ENCODE data around the gene SLC4A8. TPM values are rescaled to one million over a fixed set of nuclear protein-coding genes. Genes with fewer than 3 reads are reported as not detected.

SLC4A8 gene
- total and polyA plus RNA-seq, 9 of the 15 experiments (the other 6 are each of a cell fraction or from before 2014, with no cell fraction given): 0.04 to 1.5 (median 0.12) TPM; not detected in 2

DNA sequence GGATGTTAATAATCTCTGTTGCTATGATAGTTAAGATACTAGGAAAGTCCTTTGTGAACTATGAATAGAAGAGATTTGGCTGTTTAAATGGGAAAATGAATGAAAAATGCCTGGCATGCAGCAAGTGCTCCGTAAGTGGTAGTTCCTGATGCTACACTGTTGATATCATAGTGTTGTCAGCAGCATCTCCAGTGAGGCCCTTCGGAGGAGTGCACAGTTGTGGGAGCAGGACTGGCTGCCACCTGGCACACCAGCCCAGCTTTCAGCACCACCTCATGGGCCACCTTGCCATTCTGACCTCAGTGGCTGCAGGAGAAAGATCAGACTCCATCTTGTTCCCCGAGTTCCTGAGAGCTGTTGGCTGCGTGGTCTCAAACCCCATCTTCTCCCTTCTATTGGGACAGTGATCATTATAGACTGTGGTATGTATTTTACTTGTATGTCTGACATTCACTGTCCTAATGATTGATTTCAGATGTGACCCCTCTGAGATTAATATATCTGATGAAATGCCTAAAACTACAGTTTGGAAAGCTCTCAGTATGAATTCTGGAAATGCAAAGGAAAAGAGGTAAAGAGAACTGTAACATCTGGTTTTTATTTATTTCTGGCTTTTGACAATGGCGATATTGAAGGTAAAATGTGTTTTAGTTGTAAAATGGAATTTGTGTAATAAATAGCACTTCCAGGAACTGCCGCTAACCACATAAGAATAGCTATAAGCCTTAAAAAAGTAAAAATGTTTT is 80.9 kb downstream of the SLC4A8 start:
- Histone ChIP-seq H2AFZ (ENCODE audit: low read depth, low read length) (no peak overlapping the region), H3K27ac (ENCODE audit: extremely low read depth, low read depth, low read length) (no peak overlapping the region), H3K79me2 (ENCODE audit: control insufficient read depth, insufficient read depth, low read length) (no peaks in the 10 kb centered on the region), H4K20me1 (replicated peaks; ENCODE audit: control insufficient read depth, insufficient read depth, low read length) (0 out of 2 replicates have a peak, but pooled peaks cover 4% of the 10 kb centered on the region), H3K9me3 (replicated peaks; ENCODE audit: control insufficient read depth, insufficient read depth, low read depth, low read length) (no peaks in the 10 kb centered on the region), H3K4me3 (no peak overlapping the region), H3K4me2 (ENCODE audit: insufficient read depth, low read length) (no peak overlapping the region), H3K9me1 (ENCODE audit: control insufficient read depth, insufficient read depth, low read length) (no peaks in the 10 kb centered on the region), H3K9ac (ENCODE audit: insufficient read depth in 1 of 2, low read depth in 2 of 2, low read length in 2 of 2) (no peak overlapping the region), H3K27me3 (ENCODE audit: control insufficient read depth in 2 of 2, insufficient read depth in 2 of 2, low read length in 2 of 2) (peaks cover 13 to 25% of the 10 kb centered on the region in 2 experiments; a peak in 3 of 5 replicates), H3K4me1 (replicated peaks in 1 of 2; ENCODE audit: control insufficient read depth in 2 of 2, insufficient read depth in 2 of 2, low read length in 2 of 2) (no peaks in the 10 kb centered on the region), H3K36me3 (ENCODE audit: control insufficient read depth, insufficient read depth, low read length) (no peaks in the 10 kb centered on the region)
- FAIRE-seq (no peak), ATAC-seq (no peak), DNase-seq (ENCODE audit: extremely low read depth in 1 of 4, low spot score in 3 of 4) (no peak)
- no TSS peak for BruUV-seq (replicated peaks)
- no peak for TF ChIP-seq FOXA3 (CRISPR knock-in tag; conservative IDR thresholded peaks at IDR 0.05 in 1 of 2, IDR thresholded peaks at IDR 0.05 in 1 of 2)
- TF ChIP-seq MED1 (CRISPR knock-in tag; IDR thresholded peaks at IDR 0.05; ENCODE audit: borderline replicate concordance): no peak
- no peak for TF ChIP-seq BHLHE40 (IDR thresholded peaks at IDR 0.05; ENCODE audit: low read length)
- no peak for TF ChIP-seq PTRF (tag; IDR thresholded peaks at IDR 0.05)
- no peak for TF ChIP-seq ZNF668 (CRISPR knock-in tag; IDR thresholded peaks at IDR 0.05)
- TF ChIP-seq ZNF583 (CRISPR knock-in tag; IDR thresholded peaks at IDR 0.05): no peak
- TF ChIP-seq RNF219 (CRISPR knock-in tag; IDR thresholded peaks at IDR 0.05): no peak
- no peak for TF ChIP-seq ZNF584 (CRISPR knock-in tag; IDR thresholded peaks at IDR 0.05; ENCODE audit: low read depth)
- no peak for TF ChIP-seq PYGO2 (tag; IDR thresholded peaks at IDR 0.05)
- in situ Hi-C loops (cut with MboI) (no loop called here), intact Hi-C loops (cut with micrococcal nuclease) (no loop called here)
- ChIA-PET CTCF (ENCODE audit: low intra/inter-chr PET ratio) (no interaction called here), POLR2A (interaction anchor here (0.7 to 1.5 kb wide), 2 partner anchors 12 to 60 kb away, joined by 3 read pairs; no protein-coding TSS in a partner anchor)
- 1% methylated on average over 6 of the region's 6 CpGs for WGBS (ENCODE audit: insufficient coverage, low coverage, missing lambda C conversion rate)

Measured in K562 (cell line).